CD4-positive, alpha-beta T cell treated with Interleukin-4 for 4 hours (primary cell): Measurements from ENCODE around the gene POLR2F.
"Not testable (repeated sequence)": the region's sequence is repeated elsewhere in the genome, so short reads cannot be mapped to it uniquely, and the experiment has no call there.

Experiments
- DNase-seq: peaks from one replicate; pipeline ENCODE4 v3.0.0-alpha.2; 2020

POLR2F gene

GRCh38 chr22:37925767-37926166, 27.7 kb upstream of the POLR2F start:
- DNase-seq, result no peak

DNA sequence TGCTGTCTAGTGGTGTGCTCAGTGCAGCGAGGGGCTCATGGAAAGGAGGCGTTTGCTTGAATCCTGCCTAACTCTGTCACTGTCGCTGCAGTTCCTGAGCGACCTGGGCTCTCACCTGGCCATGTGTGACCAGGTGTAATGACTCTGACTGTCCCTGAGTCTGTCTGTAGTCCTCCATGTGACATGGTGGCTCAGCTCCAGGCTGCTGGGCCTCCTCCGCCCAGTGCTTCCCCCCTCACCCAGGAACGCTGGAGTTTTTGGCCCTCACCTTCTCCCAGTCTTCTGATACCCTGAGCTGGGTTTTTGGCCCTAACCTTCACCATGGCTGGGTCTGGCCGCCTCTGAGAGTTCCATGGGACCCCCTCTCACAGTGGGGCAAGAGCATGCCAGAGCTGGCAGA, 27.1 kb upstream of the POLR2F start:
- no peak for DNase-seq

GRCh38 chr22:37926771-37927636, 26.5 kb upstream of the POLR2F start:
- no peak for DNase-seq

GRCh38 chr22:37927637-37927936, 25.9 kb upstream of the POLR2F start:
- DNase-seq, result no peak

DNA sequence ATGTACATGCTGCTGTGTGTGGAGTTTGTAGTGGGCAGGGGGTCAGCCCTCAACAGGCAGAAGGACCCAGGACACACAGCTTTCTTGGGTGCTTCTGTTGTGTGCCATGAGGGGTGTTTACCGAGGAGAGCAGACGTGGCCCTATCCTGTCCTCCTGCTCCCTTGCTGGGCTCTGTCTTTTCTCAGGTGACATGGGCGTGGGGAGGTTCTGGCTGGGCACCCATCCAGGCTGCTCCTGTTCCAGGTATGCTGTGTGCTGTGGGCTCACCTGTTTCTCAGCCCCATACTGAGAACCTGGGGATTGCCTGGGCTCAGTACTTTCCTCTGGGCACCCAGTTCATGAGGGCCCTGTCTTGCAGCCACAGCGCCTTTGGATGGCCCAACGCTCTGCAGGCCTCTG, 24.1 kb upstream of the POLR2F start:
- no peak for DNase-seq

DNA sequence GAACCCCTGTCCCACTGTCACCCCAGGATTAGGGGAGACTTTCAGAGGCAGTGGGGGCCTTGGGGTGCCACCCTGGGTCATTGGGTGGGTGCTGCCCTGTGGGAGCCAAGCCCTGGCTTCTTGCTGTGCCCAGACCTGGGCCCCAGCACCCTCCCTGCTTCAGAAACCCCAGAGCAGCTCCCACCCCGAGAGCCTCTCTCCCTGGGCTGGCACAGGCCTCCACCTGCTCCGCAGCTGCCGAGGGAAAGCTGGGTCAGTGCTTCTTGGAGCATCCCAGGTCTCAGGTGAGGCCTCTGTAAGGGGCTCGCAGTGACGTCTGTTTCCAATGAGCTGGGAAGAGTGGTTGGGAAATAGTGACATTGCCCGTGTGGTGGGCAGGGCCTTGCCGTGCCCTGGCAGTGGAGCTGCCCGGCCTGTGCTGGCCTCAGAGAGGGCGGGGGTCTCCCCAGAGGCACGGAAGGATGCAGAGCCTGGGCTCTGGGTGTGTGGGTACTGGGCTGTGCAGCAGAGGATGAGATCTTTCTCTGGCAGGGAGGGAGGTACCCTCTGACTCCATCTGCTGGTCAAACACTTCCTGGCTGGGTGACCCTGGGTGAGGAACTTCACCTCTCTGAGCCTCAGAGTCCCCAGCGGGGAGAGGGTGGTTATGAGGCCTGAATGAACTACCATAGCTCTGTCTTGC, 23.1 kb upstream of the POLR2F start:
- no peak for DNase-seq

- DNase-seq, result no peak
Observed at GRCh38 chr22:37930952-37931440, 22.5 kb upstream of the POLR2F start.

DNA sequence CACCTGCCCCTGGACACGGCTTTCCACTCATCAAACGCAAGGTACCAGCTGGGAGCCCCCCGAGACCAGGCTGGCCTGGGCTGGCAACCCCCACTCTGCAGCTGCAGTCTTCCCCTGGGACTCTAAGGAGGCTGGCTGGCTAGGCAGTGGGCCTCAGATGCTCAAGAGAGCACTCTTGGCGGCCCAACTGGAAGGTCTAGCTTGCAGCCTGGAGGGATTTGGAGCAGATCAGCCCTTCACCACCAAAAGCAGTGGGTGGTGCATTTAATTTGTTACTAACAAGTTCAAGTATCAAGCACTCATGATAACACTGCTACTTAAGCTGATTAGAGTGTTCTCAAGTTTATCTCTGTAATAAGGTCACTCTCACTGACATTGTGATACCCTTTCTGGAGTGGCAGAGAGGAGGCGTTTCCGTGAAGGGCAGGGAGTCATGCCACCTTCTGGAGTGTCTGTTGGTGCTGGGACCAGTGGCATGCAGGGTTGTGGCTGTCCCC, 21.6 kb upstream of the POLR2F start:
- DNase-seq, result no peak

GRCh38 chr22:37932401-37932800, 21.1 kb upstream of the POLR2F start:
- no peak for DNase-seq

DNA sequence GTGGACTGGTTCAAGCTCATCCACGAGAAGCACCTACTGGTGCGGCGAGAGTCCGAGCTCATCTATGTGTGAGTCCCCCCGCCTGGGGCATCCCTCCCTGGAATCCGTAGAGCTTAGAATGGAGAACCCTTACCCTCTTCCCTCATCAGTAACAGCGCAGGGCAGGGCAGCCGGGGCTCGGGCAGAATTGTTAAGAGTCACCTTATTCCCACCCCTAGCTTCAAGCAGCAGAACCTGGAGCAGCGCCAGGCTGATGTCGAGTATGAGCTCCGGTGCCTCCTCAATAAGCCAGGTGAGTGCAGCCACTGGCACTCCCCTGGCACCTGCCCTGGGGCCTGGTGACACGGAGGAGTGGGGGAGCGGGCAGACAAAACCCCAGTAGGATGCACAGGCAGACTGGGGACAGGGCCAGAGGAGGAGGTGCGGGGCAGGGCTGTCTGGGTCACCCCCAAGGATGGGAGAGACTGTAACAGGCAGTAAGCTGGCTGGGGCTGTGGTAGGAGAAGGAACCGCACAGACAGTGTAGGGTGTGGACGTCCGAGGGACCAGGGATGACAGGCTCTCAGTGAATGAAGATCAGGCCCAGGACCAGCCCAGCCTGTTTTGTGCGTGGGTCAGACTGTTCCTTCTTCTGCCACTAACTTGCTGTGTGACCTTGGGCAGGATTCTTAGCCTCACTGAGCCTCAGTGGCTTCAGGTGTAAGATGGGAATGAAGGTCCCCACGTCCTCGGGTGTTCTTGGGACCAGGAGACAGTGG, 20.5 kb upstream of the POLR2F start:
- no peak for DNase-seq

DNA sequence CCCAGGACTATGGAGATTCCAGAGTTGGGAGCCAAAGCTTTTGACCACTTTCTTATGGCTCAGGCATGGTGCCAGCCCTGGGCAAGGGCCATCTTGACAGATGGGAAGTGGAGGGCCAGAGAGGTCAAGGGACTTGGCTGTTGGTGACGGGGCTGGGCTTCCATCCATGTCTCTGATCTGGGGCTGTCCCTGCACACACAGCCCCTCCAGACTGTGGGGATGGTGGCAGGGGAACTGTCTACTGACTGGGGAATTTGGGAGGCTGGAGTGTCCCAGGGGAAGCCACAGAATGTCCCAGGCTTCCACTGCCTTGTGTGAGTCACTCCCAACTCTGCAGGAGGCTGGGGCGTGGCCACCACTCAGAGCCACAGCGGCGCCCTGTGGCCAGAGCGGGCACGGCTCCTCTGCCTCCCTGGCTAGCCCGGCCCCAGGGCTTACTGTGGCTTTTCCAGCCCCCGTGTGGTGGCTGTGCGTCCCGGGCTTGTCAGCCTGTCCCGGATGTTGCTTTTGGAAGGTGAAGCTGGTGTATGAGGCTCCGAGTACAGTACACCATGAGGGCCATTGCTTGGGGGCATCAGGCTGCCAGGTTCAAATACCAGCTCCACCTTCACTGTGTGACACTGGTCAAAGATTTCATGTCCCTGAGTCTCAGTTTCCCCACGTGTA, 19.7 kb upstream of the POLR2F start:
- DNase-seq, result peak; percentile 77

DNA sequence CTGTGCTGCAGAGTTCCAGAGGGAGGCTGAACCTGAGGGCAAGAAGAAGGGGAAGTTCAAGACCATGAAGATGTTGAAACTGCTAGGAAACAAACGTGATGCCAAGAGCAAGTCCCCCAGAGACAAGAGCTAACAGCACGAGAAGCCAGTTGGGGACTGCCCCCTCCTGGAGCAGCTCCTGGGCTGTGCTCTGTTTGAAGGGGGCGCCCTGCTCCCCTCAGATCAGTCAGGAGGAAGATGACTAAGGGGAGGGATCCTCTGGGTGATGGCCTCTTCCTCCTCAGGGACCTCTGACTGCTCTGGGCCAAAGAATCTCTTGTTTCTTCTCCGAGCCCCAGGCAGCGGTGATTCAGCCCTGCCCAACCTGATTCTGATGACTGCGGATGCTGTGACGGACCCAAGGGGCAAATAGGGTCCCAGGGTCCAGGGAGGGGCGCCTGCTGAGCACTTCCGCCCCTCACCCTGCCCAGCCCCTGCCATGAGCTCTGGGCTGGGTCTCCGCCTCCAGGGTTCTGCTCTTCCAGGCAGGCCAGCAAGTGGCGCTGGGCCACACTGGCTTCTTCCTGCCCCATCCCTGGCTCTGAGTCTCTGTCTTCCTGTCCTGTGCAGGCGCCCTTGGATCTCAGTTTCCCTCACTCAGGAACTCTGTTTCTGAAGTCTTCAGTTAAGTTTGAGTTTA, 12.7 kb upstream of the POLR2F start:
- no peak for DNase-seq

- no peak for DNase-seq
Observed at GRCh38 chr22:37942133-37942532, 11.4 kb upstream of the POLR2F start.

- no peak for DNase-seq
Observed at GRCh38 chr22:37943136-37943824, 10.2 kb upstream of the POLR2F start.

DNA sequence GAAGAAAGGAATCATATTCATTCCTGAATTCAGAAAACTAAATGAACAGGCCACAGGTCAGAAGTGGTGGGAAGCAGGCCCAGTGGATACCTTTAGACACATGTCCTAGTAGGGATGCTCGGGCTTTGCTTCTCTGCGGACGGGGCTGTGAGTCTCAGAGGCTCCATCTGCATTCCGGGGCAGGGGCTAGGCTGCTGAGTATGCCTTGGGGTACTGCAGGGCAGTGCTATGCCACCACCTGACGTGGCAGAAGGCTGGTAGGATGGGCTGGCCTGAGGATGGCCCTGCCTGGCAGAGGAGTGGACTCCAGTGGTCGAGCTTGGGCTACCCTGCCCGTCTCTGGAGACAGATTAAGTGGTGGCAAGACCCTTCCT, 9.7 kb upstream of the POLR2F start:
- no peak for DNase-seq

DNA sequence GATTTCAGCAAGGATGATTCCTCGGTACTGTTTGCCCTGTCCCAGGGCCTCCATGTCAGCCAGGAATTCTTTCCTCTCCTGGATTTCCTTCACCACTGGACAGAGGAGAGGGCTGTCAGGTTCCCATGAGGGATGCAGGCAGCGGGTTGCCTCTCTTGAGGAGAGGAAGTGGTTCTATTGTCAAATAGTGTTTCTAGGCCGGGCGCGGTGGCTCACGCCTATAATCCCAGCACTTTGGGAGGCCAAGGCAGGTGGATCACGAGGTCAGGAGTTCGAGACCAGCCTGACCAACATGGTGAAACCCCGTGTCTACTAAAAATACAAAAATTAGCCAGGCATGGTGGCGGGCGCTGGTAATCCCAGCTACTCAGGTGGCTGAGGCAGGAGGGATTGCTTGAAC, 9.1 kb upstream of the POLR2F start:
- not testable (repeated sequence) for DNase-seq

DNA sequence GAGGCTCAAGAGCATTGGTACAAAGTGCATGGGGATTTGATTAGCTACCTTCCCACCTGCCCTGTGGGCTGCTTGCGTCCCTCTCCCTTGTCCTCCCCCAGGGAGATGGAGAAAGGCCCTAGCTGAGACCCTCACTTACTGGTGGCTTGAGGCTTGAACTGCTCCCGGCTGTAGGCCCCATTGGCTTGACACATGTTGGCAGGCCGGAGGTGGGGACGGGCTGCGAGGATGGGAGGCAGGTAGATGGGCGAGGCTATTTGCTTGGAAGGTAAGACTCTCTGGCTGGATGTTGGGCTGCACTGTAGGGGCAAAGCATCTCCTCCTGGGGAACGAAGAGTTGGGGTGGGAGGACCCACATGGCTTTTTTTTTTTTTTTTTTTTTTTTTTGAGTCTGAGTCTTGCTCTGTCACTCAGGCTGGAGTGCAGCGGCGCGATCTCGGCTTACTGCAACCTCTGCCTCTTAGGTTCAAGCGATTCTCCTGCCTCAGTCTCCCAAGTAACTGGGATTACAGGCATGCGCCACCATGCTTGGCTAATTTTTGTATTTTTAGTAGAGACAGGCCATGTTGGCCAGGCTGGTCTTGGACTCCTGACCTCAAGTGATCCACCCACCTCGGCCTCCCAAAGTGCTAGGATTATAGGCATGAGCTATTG, 6.2 kb upstream of the POLR2F start:
- DNase-seq, result not testable (repeated sequence)

DNA sequence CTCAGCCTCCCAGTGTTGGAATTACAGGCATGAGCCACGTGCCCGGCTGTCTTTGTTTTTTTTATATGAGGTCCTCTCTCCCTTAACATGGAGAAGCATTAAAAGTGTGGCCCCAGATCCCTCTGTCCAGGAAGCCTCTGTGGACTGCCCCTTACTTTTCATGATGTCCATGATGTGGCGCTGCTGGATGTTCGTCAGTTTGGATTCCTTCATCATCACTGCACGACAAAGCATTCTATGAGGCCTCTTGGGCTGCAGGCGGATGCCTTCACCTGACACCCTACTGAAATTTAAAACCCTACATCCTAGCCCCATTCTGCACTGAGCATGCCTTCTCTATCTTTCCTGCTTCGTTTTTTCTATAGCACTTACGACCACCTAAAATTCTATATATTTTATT, 2.2 kb upstream of the POLR2F start:
- DNase-seq, result no peak

DNA sequence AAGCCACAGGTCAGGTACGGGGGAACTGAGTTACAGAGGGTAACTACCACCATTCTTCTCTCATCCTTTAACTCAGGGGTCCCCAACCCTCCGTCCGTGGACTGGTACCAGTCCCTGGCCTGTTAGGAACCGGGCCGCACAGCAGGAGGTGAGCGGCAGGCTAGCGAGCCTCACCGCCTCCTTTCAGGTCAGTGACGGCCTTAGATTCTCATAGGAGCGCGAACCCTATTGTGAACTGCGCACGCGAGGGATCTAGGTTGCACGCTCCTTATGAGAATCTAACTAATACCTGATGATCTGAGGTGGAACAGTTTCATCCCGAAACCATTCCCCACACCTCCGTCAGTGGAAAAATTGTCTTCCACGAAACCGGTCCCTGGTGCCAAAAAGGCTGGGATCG, 870 bp upstream of the POLR2F start:
- DNase-seq, result not testable (repeated sequence)

DNA sequence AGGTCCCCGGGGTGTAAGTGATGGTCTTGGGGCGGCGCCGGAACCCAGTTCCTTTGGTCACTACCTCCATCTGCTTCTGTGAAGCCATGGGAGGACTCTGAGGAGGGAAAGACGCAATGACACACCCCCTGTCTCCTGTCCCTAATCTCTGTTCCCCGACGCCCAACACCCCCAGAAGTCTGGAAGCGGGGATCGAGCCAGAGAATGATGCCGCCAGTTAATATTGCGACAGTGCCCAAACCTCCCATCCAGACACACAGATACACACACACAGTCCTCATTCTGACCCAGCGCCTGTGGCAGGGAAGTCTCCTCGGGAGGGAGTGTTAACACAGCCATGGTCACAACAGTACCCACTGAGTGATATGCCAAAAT, 450 bp upstream of the POLR2F start:
- DNase-seq, result no peak

DNA sequence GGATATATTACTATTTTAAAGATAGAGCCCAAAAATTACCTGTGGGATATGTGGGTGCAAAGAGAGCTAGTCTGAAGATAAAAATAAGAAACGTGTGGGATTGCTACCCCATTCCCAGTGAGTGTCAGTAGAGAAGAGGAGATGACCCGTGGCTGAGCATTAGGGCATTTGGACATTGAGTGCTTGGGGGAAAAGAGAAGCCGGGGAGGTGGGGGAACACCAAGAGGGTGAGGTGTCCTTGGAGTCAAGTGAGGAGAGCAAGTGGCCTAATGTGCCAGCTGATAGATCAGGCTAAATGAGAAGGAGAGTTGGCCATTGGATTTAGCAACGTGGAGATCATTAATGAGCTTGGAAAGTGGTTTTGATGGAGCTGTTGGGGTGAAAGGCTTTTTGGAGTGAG, 1.2 kb downstream of the POLR2F start:
- no peak for DNase-seq
